Chondrocyte (in vitro differentiated cells): ENCODE measurements around the gene LCN9. TPM values are rescaled to one million over a fixed set of nuclear protein-coding genes. Genes with fewer than 3 reads are reported as not detected.

Experiments used
- DNase-seq: peaks from one replicate; pipeline ENCODE4 v3.0.0; 2021; ENCODE audit warnings: mixed read lengths, low spot score
- H3K27ac Mint-ChIP-seq: one replicate; pipeline ENCODE4 v1.8.0; 2021; ENCODE audit warnings: mild to moderate bottlenecking, moderate library complexity, mixed read lengths; ENCODE audit not compliant: unreplicated experiment
- H3K27me3 Mint-ChIP-seq: 2 replicates; pipeline ENCODE4 v1.8.0; 2021; ENCODE audit warnings: low read depth, mixed read lengths
- H3K36me3 Mint-ChIP-seq: 2 replicates; pipeline ENCODE4 v1.8.0; 2021; ENCODE audit warnings: low read depth, mixed read lengths
- H3K4me1 Mint-ChIP-seq: 2 replicates; pipeline ENCODE4 v1.8.0; 2021; ENCODE audit warnings: low read depth, mild to moderate bottlenecking, mixed read lengths
- H3K4me3 Mint-ChIP-seq: one replicate; pipeline ENCODE4 v1.8.0; 2021; ENCODE audit warnings: mild to moderate bottlenecking, moderate library complexity, mixed read lengths; ENCODE audit not compliant: unreplicated experiment
- H3K9me3 Mint-ChIP-seq: 2 replicates; pipeline ENCODE4 v1.8.0; 2021; ENCODE audit warnings: low read depth, mixed read lengths
- CTCF ChIP-seq: fragments of 200-600 bp; sonication (generic); IDR thresholded peaks from 2 replicates; pipeline ENCODE4 v1.5.0; 2021; ENCODE audit warnings: antibody characterized with exemption, mild to moderate bottlenecking, moderate library complexity
- total RNA-seq: library from RNA; stranded (reverse); gene quantifications from 3 replicates; pipeline ENCODE4 v1.2.1, GENCODE V29; 2021

Gene LCN9
- total RNA-seq, 1 donor from 2014 or later: 1.8 TPM

GRCh38 chr9:135681161-135681560 is 18.1 kb downstream of the LCN9 start:
- no peaks in the 10 kb centered on the region for H3K4me1 Mint-ChIP-seq
- H3K27ac Mint-ChIP-seq: no peak overlapping the region
- no peaks in the 10 kb centered on the region for H3K36me3 Mint-ChIP-seq
- H3K4me3 Mint-ChIP-seq: no peak overlapping the region
- DNase-seq: no peak
- no peak for TF ChIP-seq CTCF
- peaks cover 35% of the 10 kb centered on the region for H3K27me3 Mint-ChIP-seq
- no peaks in the 10 kb centered on the region for H3K9me3 Mint-ChIP-seq

- Mint-ChIP-seq H3K4me3 (no peak overlapping the region), H3K27ac (no peak overlapping the region), H3K27me3 (peaks cover 25% of the 10 kb centered on the region), H3K36me3 (no peaks in the 10 kb centered on the region), H3K9me3 (no peaks in the 10 kb centered on the region), H3K4me1 (no peaks in the 10 kb centered on the region)
- no peak for DNase-seq
- no peak for TF ChIP-seq CTCF
Measured at GRCh38 chr9:135683401-135684034, 20.4 kb downstream of the LCN9 start.

GRCh38 chr9:135684691-135685090 is 21.6 kb downstream of the LCN9 start:
- H3K4me1 Mint-ChIP-seq: no peaks in the 10 kb centered on the region
- H3K9me3 Mint-ChIP-seq: no peaks in the 10 kb centered on the region
- no peak for TF ChIP-seq CTCF
- H3K36me3 Mint-ChIP-seq: no peaks in the 10 kb centered on the region
- no peak for DNase-seq
- H3K27me3 Mint-ChIP-seq: peaks cover 29% of the 10 kb centered on the region
- H3K4me3 Mint-ChIP-seq: no peak overlapping the region
- no peak overlapping the region for H3K27ac Mint-ChIP-seq

GRCh38 chr9:135687216-135687615 is 24.1 kb downstream of the LCN9 start:
- H3K36me3 Mint-ChIP-seq: no peaks in the 10 kb centered on the region
- H3K27me3 Mint-ChIP-seq: peaks cover 31% of the 10 kb centered on the region
- no peak for DNase-seq
- TF ChIP-seq CTCF: no peak
- no peaks in the 10 kb centered on the region for H3K9me3 Mint-ChIP-seq
- H3K4me3 Mint-ChIP-seq: no peak overlapping the region
- H3K27ac Mint-ChIP-seq: no peak overlapping the region
- H3K4me1 Mint-ChIP-seq: no peaks in the 10 kb centered on the region

GRCh38 chr9:135689011-135689410 is 25.9 kb downstream of the LCN9 start:
- no peak for TF ChIP-seq CTCF

More at GRCh38 chr9:135689011-135689410, 25.9 kb downstream of the LCN9 start:
- Mint-ChIP-seq H3K27ac (no peak overlapping the region), H3K4me3 (no peak overlapping the region), H3K27me3 (peaks cover 33% of the 10 kb centered on the region), H3K36me3 (no peaks in the 10 kb centered on the region), H3K9me3 (no peaks in the 10 kb centered on the region), H3K4me1 (no peaks in the 10 kb centered on the region)
- no peak for DNase-seq
